Esophagus mucosa (tissue), 1 donor: ENCODE results near the gene NPIPA8. TPM values are rescaled to one million over a fixed set of nuclear protein-coding genes. Genes with fewer than 3 reads are reported as not detected.
"Not testable (repeated sequence)": the region's sequence is repeated elsewhere in the genome, so short reads cannot be mapped to it uniquely, and the experiment has no call there.

ENCODE experiments used
- ATAC-seq: fragments of 200-7000 bp; cut with Tn5 transposase; one replicate; pipeline ENCODE4 v1.9.1; 2020
- total RNA-seq: library from RNA; stranded (reverse); gene quantifications from one replicate; pipeline ENCODE4 v1.2.4, GENCODE V29; 2023
- donor health status: DM: yes; HTN: yes; CAD: no.

Gene NPIPA8
- 5.8 TPM for total RNA-seq

DNA sequence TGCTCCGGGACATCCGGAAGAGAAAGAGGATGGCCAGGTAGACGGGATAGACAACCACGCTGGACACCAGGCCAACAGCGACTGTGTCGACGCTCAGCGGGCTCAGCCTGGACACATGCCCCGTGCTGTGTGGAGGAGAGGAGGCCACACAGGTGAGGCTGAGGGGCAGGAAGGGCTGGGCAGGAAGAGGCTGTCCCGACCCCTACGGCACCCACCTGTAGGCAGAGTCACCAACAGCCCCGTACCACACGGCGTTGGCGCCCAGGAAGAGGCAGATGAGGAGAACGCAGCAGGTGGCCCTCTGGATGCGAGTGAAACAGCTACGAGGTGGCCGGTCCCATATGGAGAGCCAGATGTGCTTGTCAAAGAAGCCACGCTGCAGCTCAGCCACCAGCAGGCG lies at the start of gene NPIPA8:
TSS of gene NPIPA8 (minus strand) at position 101 of the 400 bp plus-strand sequence. CDS start 4,074 bp downstream, outside the sequence.
- ATAC-seq: not testable (repeated sequence)

DNA sequence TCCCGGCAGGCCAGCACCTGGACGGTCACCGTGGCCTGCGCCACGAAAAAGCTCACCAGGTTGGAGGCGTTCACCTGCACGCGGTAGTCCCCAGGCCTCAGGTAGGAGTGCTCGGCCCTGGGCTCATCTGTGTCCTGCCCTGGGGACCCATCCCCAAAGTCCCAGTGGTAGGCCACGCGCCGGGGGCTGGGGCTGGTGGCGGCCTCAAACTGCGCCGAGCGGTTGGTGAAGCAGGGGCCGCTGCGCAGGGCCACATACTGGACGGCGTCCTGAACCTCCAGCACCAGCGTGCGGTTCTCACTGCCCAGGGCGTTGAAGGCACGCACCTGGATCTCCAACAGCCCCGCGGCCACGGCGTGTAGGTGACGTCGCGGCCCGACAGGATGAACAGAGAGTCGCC lies 48.7 kb upstream of the NPIPA8 start:
- peak; percentile 55 for ATAC-seq

DNA sequence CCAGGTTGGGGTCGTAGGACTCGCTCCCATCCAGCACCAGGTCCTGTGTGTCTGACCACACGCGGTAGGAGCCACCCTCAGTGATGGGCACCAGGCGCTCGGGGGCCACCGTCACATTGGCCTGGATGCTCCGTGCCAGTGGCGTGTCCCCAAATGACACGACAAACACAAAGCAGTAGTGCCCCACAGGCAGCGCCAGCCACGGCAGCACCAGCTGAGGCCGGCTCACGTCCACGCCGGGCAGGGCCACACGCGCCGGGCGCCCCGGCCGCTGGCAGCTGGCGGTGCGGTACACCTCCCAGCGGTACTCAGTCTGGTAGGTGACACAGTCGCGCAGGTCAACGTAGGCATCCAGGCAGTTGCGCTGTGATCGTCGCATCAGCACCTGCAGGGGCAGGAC lies 48.3 kb upstream of the NPIPA8 start:
- ATAC-seq: peak; percentile 19

GRCh38 chr16:18384098-18384636 lies 47.6 kb upstream of the NPIPA8 start:
- peak; percentile 26 for ATAC-seq

- not testable (repeated sequence) for ATAC-seq
Measured at GRCh38 chr16:18382696-18383095, 46.2 kb upstream of the NPIPA8 start.

- not testable (repeated sequence) for ATAC-seq
Measured at GRCh38 chr16:18347742-18348141, 11.2 kb upstream of the NPIPA8 start.

DNA sequence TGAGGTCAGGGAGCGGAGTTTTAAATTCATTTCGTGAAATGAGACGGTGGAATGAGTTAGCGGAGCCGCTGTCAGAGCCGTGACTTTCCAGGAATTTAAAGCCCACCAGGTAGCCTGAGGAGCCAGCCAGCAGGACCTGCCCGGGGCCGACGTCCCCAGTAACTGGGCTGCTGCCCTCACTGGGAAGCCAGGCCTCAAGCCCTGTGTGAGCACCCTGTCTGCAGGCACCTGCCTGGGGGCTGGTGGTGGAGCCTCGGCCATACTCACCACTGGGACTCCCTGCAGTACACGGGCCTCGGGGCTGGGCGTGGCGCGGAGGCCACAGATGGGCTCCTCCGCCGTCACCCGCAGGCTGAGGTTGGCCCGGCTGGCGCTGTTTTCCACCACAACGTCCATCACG lies 10.5 kb upstream of the NPIPA8 start:
- not testable (repeated sequence) for ATAC-seq

DNA sequence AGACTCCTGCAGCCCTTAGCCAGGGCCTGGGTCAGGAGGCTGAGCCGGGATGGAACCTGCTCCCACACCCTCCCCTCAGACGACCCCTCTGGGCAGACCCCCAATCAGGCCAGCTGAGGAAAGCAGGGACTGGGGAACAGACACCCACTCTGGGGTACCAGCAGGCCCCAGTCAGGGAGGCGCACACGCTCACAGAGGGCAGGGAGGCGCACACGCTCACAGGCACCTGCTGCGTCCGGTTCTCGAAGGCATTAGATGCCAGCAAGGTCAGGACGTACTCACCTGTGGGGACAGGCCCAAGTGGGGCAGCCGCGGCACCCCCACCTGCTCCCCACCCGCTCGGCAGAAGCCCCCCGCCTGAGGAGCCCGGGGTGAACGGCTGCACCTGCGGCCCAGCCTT lies 8.1 kb upstream of the NPIPA8 start:
- not testable (repeated sequence) for ATAC-seq

DNA sequence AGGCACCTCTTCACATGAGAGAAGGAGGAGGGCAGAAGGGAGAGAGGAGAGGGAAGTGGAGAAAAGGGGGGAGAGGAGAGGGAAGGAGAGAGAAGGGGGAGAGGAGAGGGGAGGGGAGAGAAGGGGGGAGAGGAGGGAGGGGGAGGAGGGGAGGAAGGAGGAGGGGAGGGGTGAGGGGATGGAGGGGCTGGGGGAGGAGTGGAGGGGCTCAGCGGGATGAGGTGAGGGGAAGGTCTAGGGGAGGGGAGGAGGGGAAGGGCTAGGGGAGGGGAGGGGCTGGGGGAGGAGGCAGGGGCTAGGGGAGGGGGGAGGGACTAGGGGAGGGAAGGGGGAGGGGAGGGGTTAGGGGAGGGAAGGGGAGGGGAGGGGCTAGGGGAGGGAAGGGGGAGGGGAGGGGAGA lies 5.5 kb upstream of the NPIPA8 start:
- not testable (repeated sequence) for ATAC-seq

DNA sequence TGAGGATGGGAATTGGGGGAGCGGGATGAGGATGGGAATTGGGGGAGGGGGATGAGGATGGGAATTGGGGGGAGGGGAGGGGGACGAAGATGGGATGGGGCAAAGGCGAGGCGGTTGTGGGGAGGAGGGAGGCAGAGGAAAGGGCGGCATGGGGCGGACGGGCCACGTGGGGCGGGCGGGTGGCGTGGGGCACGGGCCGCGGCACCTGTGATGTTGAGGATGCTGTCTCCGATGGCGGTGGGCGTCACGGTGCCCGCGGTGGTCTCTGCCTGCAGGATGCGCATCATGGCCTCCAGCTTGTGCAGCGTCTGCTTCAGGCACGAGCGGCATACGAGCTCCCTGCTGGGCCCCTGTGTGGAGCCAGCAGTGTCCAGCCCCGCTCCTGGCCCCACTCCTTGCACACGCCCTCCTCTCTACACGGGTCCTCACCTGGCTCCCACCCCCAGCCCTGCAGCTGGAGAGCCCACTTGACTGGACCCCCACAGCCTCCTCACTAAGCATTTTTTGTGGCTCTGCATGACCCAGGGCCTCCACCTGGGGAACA lies 5.0 kb upstream of the NPIPA8 start:
- peak; percentile 60 for ATAC-seq

DNA sequence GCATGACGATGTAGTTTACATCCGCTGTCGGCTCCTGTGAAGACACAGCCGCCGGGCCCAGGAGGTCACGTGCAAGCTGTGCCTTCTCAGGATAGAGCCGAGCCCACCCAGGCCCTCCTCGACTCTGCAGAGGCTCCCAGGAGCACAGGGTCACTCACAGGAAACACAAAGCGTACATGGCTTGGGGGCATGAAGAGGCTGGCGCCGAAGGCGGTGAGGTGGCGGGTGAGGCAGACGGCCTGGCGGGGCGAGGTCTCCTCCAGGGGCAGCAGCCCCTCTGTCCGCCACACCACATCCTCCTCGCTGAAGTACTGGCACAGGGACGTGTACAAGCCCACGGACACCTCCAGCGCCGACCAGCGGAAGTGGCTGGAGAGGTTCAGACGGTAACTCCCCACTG lies 2.7 kb upstream of the NPIPA8 start:
- not testable (repeated sequence) for ATAC-seq

DNA sequence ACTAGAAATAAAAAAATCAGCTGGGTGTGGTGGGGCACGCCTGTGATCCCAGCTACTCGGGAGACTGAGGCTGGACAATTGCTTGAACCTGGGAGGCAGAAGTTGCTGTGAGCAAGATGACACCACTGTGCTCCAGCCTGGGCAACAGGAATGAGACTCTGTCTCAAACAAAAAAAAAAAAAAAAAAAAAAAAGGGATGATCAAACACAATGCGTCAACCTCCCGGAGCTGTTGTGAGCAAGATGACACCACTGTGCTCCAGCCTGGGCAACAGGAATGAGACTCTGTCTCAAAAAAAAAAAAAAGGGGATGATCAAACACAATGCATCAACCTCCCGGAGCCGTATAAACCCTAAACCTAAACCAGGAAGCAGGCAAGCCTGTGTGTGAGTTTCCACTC lies 24.7 kb downstream of the NPIPA8 start:
- ATAC-seq: not testable (repeated sequence)

- not testable (repeated sequence) for ATAC-seq
Measured at GRCh38 chr16:18309159-18309558, 27.4 kb downstream of the NPIPA8 start.

- ATAC-seq: not testable (repeated sequence)
Measured at GRCh38 chr16:18307241-18307640, 29.3 kb downstream of the NPIPA8 start.

DNA sequence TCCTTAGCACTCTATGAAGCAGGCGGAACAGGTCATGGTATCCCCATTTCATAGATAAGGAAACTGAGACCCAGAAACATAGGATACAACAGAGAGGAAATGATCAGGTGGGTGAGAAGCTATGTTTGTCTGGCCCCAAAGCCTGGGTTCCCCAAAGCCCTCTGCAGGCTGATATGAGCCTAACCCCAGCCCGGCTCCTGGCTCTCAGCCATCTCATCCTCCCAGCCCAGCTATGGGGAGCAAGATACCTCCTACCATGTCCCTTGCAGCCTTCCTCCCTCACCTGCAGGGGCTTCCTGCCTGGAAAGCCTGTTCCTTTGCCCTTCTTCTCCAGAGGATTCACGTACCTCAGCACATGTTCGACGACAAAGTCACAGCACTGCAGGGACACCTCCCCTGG lies 30.5 kb downstream of the NPIPA8 start:
- not testable (repeated sequence) for ATAC-seq

DNA sequence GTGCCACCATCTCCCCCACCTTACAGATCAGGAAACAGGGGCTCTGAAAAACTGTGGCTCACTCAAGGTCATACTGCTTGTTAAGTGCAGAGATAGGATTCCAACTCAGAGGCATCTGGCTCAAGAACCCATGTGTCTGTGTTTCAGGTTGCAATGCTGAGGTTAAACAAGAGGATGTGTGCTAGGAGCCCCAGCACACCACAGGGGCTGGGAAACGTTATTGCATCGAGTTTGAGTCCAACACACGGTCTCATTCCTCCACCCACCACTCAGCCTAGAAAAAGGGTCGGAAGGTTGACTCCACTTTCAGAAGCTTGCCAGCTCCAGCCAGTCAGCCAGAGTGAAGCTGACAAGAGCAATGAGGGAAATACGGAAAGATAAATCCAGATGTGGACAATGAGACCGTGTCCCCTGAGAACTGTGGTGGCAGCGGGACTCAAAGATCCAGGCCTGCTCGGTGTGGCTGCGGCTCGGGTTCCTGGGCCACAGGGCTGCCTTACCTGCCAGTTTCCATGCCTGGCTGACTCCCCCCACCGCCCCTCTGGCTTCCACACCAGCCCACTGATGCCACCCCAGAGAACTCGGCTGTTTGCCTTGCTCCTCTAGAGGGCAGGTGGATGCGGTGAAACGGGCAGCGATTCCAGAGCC lies 33.4 kb downstream of the NPIPA8 start:
- ATAC-seq: not testable (repeated sequence)

DNA sequence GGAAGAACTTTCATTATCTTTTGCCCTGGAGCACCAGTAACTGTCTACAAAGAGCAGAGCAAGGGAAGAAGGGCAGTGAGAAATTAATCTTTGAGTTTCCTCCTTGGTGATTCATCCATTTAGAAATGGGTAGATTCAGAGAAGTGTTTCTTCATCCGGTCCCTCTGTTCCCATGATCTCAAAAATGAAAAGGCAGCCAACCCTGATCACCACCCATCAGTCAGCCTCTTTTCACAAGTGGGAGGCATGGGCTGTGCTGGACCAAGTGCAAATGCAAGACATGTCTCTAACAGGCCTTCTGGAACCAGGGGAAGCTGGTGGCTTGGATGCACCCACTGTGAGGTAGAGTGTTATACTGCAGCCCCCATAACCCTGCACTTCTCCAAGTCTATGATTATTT lies 38.8 kb downstream of the NPIPA8 start:
- not testable (repeated sequence) for ATAC-seq

- not testable (repeated sequence) for ATAC-seq
Measured at GRCh38 chr16:18296931-18297330, 39.6 kb downstream of the NPIPA8 start.

GRCh38 chr16:18294371-18294770 lies 42.2 kb downstream of the NPIPA8 start:
- not testable (repeated sequence) for ATAC-seq

DNA sequence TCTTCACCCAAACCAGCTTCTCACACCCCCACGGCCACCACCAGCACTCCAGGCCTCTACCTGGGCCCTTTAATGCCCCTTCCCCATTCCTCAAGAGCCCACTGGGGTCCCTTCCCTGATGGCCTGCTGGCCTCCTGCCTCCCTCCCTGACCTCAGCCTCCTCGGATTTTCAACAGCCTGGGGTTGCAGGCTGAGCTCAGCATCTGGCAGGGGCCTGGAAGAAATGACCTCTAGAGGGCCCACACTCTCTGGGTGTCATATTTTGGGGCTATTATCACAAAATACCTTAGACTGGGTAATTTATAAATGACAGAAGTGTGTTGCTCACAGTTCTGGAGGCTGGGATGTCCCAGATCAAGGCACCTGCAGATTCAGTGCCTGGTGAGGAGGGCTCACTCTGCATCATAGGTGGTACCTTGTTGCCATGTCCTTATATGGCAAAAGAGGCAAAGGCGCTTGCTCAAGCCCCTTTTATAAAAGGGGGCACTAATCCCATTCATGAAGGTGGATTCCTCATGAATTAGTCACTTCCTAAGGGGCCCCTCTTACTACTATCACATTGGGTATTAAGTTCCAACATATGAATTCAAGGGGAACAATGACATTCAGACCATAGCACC lies 43.1 kb downstream of the NPIPA8 start:
- not testable (repeated sequence) for ATAC-seq

DNA sequence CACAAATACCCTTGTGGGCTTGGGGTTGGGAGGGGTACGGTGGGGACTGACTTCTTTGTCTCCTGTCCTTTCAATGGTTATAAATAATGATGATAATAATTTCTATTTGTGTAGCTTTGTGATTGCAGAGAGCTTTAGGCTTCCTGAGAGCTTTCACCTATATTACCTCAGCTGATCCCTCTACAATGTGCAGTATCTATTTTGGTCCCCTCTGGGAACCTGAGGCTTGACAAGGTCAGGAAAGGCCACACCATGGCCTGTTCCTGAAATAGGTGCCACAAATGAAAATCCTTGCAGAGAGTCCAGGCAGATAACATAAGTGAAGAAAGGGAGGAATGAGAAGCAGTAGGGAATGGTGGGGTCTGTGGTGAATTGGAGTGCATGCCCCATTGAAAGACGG lies 45.6 kb downstream of the NPIPA8 start:
- not testable (repeated sequence) for ATAC-seq

DNA sequence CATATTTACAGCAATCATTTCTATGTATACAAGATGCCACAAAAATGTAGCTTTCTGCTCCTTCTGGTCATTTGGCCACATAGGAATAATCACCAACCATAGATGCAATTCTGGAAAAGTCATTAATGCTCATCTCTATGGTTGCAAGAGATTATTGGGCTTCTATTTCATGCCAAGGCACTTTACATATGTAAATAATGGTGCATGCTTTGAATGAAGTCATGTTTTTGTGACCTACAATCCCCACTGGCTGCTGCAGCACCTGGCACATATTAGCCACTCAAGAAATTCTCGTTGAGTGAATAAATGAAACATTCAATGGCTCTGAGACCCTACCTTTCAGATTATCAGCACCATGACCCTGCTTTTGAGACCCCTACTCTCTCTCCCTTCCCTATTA lies 50.2 kb downstream of the NPIPA8 start:
- ATAC-seq: not testable (repeated sequence)

GRCh38 chr16:18280319-18280718 lies 56.2 kb downstream of the NPIPA8 start:
- not testable (repeated sequence) for ATAC-seq

GRCh38 chr16:18276756-18277155 lies 59.8 kb downstream of the NPIPA8 start:
- ATAC-seq: not testable (repeated sequence)
